GM19035 (cell line): ENCODE measurements around the gene DPP6.

Experiments used
- ATAC-seq: cut with Tn5 transposase; IDR thresholded peaks from one replicate; pipeline ENCODE4 v1.9.1; 2021; ENCODE audit not compliant: unreplicated experiment

DPP6 gene

DNA sequence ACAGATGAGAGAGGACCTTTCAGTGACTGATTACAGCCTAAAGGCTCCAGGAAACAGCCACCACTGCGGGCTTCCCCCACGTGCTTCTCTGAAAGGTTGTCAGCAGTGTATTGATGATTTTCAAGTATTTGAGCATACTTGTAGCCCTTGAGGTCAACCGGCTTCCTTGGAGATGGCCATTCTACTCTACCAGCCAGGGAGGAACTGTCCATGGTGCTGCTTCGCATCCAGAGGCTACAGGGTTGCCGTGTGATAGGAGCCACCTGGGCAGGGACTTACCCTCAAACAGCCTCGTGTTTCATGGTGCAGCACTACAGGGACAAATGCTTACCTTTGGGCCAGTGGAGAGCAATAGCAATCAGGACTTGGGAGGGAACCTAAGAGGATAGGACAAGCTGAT, 179.5 kb downstream of the DPP6 start:
- ATAC-seq, result no peak

DNA sequence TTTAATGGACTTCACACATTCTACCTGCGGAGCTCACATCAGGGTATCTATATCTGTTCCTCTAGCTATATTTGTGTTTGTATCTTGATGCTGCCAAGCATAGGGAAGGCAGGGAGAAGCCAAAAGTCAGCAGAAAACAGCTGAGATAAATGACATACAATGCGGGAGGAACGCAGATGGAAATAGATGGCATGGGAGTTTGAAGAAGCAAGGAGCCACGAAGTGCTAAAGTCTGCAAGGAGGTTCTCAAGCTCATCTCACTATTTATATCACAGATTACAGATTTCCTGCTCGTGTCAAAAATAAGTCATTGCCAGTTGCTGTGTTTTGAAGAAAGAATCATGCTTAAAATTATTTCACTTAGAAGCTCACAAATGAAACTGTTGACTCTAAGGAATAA, 180.5 kb downstream of the DPP6 start:
- ATAC-seq, result no peak

DNA sequence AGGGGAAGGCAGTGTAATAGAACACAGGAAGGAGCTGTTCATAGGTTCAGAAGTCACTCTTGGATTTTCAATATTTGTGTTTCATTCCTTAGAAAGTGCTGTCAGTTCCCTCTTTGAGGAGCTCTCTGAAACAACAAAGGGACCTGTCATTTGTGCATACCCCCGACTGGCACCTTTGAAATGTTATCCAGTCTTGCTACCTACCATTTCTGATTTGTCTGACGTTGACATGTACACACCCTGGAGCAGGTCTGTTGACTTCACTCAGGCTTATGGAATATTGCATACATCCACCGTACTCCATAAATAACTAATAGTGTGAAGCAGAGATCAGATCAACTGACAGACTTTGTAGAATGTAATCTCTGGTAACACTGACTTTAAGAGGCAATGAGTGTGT, 189.8 kb downstream of the DPP6 start:
- ATAC-seq, result no peak

DNA sequence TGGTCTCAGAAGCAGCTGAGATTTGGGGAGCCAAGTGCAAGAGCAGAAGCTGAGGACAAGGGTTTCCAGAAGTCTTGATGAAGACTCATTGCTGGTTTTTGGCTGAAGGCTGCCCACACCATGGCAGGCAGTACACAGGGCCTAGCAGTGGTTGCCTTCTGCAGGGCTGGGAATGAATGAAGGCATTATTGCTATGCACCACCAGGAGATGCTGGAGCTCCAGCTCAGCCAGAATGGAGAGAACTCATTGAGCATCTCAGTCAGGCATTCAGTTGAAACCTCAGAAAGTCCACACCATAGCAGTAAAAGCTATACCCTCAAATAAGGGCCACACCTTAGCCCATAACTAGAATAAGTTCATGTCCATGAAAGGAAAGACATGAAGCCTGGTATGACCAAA, 190.5 kb downstream of the DPP6 start:
- no peak for ATAC-seq

DNA sequence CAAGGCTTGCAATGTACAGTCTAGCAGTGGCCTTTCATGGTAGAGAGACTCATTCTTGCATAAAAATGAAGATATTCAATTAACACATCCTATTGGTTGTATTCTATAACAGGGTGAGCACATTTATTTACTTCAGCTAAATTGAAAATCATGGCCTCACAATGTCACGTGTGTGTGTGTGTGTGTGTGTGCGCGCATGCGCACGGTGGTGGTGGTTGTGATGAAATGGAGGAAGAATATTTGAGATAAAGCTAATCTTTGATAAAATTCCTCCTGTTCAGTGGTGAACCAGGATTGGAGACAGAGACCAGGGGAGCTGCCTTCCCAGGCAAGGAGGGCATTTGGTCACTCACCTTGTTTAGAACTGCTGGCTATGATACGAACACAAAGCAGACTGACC, 199.8 kb downstream of the DPP6 start:
- no peak for ATAC-seq

DNA sequence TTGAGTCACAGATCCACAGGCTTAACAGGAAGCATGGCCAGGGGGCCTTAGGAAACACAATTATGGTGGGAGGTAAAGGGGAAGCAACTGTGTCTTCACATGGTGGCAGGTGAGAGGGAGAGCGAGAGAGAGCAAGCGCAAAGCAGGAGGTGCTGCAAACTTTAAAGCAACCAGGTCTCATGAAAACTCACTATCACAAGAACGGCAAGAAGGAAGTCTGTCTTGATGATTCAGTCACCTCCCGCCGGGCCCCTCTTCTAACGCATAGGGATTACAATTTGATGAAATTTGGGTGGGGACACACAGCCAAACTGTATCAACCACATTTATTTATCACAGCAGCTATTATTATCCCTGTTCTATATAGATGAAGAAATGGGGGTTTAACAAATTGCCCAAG, 201.6 kb downstream of the DPP6 start:
- ATAC-seq, result no peak

DNA sequence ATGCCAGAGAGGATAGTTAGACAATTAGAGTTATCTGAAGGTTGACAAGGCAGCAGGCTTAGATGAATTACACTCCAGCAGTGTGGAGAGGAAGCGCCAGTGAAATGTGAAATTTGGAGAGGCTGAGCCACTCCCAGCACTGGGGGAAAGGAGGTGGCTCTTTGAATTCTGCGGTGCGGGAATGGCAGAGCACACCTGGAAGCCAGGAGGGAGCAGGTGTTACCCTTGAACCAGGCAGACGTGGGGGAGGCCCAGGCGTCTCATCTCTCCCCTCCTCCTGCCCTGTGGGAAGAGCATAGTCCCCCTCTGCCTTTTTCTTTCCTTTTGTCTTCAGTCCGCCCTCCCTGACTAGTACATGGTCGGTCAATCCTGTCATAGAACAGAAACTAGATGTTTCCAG, 203.1 kb downstream of the DPP6 start:
- ATAC-seq, result no peak

DNA sequence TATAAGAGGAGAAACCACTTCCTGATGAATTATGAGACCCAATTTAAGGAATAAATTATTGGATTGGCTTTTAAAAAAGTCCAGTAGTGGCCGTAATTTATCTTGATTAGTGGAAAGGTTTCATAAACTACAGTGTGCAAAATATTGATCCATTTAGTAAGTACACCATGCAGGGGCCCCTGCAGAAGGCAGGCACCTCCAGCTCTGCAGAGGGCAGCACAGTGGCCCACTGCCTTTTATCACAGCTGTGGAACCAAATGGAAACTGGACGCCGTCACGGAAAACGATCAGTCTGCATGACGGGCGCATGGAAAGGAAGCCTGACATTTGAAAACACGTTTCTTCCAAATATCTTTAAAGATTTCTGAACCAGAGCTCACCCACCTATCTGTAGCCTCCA, 204.0 kb downstream of the DPP6 start:
- no peak for ATAC-seq

DNA sequence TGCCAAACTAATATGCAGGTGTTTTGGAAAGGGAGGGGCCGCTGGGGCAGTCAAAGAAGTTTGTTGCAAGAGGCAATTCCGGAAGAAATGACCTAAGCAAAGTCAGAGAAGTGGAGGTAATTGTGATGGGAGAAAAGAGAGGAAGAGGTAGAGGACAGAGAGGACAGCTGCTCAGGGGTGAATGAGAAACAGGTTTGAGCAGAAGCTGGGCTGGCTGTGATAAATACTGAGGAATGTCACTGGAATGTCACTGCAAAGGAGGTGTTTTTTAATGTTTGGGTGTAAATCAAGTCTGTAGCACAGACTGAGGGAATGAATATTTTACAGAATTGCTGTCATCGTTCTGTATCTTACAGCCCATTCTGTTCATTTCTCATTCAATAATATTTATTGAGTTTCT, 207.2 kb downstream of the DPP6 start:
- ATAC-seq, result no peak

DNA sequence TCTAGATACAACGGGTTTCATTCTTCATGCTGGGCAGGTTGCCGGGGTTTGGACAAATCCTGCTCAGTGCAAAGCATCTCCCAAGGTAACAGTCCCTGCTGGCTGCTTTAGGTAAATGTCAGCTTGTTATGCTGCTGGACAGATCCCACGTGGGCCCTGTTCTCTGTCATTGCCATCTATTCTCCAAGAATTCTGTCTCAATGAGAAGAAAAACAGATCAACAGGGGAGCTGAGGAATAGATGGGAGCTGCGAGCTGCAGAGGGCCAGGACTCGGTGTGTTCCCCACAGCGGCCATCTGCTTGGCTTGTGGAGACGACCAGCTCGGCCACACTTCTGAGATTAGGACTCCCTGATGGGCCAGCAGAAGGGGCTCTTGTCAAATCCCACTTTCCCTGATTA, 235.2 kb downstream of the DPP6 start:
- ATAC-seq, result no peak

DNA sequence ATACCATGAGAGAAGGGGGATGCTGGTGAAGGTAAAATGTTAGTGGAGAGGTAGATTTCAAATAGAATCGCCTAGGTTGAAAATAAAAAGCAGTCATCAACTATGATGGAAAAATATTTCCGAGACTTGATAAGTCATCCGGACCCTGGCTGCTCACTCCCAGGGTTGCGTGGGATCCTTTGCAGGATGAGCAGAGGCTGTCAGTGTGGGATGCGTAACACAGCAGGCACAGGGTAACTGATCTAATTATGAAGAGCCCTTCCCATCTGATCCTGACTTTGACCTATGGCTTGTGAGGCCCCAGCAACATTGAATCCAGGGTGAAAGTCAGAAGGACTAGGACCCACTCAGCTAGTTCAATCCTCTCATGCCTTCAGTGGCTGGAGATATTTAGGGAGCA, 236.9 kb downstream of the DPP6 start:
- ATAC-seq, result no peak

DNA sequence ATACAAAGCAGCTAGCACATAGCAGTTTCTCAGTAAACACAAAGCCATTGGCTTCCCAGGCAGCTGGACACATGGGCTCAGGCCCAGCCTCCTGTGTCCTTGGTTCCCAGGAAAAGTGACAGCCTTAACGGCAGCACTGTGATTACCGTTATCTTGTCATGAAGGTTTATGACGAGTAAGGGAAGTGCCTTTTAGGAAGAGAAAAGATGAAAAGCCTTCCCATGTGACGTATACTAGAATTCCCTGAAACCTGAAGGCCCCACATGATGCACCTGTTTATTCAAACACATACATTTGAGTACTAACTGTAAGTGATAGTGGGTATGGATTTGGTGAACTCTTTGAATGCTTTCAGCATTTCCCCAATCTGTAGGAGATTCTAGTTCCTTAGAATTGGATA, 244.2 kb downstream of the DPP6 start:
- ATAC-seq, result no peak

DNA sequence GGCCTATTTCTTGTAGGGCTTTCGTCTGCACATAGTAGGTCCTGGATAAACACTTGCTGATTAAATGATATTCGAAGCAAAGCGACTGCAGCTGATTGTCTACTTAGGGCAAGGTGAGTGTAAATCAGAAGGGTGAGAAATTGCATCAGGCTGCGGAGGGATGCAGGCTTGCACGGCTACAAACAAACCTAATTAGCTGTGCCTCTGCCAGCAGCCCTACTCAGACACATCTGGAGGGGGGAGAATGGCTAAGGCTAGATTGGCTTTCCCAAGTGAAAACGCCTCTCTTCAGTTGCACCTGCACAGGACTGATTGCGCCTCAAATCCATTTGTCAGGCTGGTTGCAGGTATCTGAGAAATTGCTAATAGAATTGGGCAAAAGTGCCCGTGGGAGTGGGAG, 247.5 kb downstream of the DPP6 start:
- no peak for ATAC-seq

DNA sequence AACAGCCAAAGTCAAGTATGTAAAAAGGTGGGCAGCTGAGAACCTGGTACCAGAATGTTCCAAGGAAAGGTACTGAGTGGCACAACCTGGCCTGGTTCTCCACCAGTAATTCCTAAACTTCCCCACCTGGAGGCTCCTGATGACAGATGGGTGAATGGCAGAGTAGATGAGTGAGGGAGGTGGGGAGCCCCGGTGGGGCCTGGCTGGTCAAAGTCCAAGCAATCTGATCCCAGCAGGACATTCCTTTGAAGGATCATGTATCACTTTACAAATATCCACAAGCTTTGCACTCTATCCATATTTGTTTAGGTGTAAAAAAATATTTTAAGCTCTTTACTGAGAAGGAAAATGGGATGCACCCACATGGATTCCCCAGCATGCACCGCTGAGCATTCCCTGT, 250.2 kb downstream of the DPP6 start:
- ATAC-seq, result no peak

DNA sequence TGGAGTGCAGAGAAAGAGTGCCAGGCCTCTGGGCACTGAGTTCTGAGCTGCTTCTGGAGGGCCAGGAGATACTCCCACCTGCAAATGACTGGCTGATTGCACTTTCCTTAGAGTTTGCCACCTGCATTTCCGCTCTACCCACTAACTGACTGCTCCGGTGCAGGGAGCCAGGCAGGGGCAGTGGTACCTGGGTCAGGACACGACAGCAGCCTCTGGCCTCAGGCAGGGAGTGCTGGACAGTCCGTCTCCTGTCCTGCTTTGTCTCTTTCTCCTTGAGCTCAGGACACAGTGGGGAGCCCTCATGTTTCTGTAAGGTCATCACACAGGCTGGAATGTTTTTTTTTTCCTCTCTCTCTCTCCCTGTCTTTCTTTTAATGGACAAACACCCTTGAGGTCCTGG, 252.0 kb downstream of the DPP6 start:
- no peak for ATAC-seq

DNA sequence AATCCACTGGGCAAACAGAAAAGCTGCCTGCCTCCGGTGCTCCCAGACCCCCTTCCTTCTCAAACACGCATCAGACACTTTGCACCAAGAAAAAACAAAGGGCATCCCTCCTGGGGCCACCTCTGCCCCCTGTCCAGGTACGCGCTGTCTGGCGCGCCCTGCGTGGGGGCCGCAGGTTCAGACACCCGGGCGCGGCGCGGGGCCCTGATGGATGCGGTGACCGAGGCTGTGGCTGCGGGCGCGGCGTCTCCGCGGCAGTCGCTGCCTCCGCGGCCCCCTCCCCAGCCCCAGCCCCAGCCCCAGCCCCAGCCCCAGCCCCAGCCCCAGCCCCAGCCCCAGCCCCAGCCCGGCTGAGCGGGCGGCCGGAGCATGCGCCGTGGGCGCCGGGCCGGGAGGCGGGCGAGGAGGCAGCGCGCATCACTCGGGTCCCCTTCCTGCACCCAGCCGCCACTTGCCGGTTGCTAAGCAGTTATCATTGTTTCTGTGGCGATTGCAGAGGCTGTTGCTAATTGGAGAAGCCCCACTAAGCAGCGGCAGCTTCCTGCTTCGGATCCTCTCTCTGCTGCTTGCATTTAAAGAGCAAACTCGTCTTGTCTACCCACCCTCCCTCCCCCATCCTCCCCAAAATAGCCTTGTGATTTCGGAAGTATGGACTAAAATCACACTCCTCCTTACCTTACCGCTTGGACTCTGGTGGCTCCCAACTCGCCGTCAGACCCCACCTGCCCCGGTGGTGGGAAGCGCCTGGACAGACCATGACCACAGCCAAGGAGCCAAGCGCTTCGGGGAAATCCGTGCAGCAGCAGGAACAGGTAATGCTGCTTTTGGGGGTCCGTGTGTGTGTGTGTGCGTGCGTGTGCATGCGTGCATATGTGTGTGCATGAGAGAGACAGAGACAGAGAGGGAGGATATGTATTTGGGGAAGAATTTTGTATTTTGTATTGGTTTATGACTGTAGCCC, 252.8 kb downstream of the DPP6 start:
- ATAC-seq, result no peak

DNA sequence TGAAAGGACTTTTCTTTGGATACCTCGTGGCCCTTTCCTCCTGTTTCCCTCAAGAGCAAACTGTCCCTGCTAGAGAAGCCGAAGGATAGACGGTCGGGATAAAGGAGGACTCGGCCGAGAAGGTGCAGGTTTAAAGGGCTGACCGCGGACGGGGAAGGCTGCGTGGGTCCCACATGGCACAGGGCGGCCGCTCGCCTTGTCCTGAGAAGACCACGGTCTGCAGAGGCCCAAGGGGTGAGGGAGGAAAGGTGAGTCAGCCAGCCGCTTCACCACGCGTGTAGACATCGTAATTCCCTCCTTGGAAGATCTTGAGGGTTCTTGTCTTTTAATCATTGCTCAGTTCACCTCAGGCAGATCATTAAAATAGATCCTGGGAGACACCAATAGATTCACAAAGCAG, 253.8 kb downstream of the DPP6 start:
- no peak for ATAC-seq

DNA sequence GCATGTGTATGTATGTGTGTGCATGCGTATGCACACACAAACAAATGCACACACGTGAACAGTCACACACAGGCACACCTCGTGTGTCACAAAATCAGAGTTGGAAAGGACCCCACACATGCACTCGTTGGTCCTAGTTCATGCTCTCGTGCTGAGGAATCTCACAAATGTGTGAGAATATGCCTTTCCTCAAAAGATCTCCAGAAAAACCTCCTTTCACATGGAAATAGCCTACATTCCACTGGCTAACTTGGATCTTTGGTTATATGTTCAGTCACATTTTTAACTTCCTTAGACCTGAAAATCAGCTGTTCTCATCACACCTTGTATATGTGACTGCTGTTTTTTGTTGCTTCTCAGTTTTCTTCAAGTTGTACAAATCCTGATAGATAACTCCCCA, 256.7 kb downstream of the DPP6 start:
- ATAC-seq, result no peak

DNA sequence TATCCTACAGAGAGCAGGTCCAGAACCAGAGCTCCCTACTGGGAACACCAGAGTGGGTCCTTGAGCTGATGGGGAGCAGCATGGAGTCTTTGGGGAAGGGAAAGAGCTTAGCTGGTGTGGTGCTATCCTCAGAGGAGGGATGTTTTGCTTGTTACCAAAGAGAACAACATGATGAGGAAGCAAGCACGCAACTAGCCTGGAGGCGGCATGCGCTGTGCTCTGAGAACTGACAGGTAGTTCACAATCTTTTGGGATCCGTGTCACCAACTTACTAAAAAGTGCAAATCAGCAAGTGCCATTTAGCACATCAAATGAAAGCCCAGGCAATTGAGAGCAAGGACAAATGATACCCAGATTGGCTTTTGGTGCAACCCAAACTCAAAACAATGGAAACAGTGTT, 257.9 kb downstream of the DPP6 start:
- ATAC-seq, result no peak

DNA sequence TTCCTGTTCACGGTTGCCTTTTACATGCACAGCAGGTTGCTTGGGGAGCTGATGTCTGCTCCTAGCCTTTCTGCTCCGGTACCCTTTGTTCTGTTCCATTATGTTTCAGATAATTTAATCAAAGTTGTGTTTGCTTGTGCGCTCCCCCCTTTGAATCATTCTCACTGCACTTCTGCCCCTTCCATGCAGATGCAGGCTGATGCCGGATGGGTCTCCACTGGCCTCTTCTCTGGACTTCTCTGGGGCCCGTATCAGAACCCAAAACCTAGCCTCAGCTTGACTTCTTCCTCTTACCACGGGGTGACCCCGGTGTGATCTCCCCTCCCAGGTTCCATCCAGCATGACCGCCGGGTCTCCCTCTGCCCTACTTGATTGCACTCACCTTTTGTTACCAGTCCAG, 272.0 kb downstream of the DPP6 start:
- ATAC-seq, result no peak

DNA sequence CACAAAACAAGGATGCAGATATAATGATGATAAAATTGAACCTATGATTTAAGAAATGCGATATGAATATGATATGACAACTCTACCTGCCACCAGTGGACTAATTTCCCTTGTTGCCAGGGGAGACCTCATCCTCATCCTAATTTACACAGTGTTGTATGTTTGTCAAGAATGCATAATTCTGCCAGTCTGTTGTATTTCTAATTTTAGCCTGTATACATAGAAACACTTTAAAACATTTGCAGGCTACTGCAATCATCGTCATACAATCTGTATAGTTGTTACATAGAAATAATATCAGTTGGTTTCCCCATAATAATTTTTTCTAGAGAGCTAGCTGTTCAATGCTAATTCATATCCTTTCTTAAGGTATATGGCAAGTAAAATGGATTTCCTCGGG, 274.2 kb downstream of the DPP6 start:
- ATAC-seq, result no peak

DNA sequence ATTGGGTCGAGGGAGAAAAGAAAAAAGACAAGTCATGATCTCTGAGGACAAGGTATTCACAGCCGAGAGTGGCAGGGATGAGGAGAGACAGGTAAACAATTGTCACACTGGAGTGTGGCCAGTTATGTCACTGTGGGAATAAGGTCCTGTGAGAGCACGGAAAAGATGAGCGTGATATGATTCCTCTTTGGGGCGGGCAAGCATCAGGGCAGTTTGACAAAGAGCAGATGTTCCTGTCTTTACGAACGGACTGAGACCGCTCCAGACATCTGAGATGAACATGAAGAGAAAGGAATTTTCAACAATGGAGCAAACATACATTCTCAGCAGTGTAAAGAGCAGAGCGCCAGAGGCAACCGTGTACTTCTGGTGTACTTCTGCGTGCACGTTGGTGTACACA, 278.1 kb downstream of the DPP6 start:
- ATAC-seq, result no peak
